GM19463 (cell line): ENCODE data around the gene FBXL17.

Source experiments
- ATAC-seq: cut with Tn5 transposase; IDR thresholded peaks from one replicate; pipeline ENCODE4 v1.9.1; 2021; ENCODE audit warnings: mild to moderate bottlenecking, moderate library complexity; ENCODE audit not compliant: unreplicated experiment

The FBXL17 gene

GRCh38 chr5:108255468-108255867 lies 126.4 kb downstream of the FBXL17 start:
- no peak for ATAC-seq

GRCh38 chr5:108251350-108251749 lies 130.5 kb downstream of the FBXL17 start:
- ATAC-seq: no peak

- ATAC-seq: no peak
Measured at GRCh38 chr5:108249785-108250426, 132.0 kb downstream of the FBXL17 start.

GRCh38 chr5:108249095-108249784 lies 132.7 kb downstream of the FBXL17 start:
- ATAC-seq: no peak

- no peak for ATAC-seq
Measured at GRCh38 chr5:108238936-108239887, 142.7 kb downstream of the FBXL17 start.

- no peak for ATAC-seq
Measured at GRCh38 chr5:108238461-108238860, 143.4 kb downstream of the FBXL17 start.

GRCh38 chr5:108233617-108234155 lies 148.2 kb downstream of the FBXL17 start:
- no peak for ATAC-seq

- ATAC-seq: no peak
Measured at GRCh38 chr5:108232805-108233204, 149.1 kb downstream of the FBXL17 start.

- ATAC-seq: no peak
Measured at GRCh38 chr5:108222011-108222410, 159.9 kb downstream of the FBXL17 start.

- ATAC-seq: no peak
Measured at GRCh38 chr5:108220834-108221233, 161.1 kb downstream of the FBXL17 start.

- no peak for ATAC-seq
Measured at GRCh38 chr5:108216890-108217289, 165.0 kb downstream of the FBXL17 start.

GRCh38 chr5:108214857-108215256 lies 167.0 kb downstream of the FBXL17 start:
- no peak for ATAC-seq

- no peak for ATAC-seq
Measured at GRCh38 chr5:108212775-108213346, 169.0 kb downstream of the FBXL17 start.

- no peak for ATAC-seq
Measured at GRCh38 chr5:108206707-108207106, 175.2 kb downstream of the FBXL17 start.

- ATAC-seq: no peak
Measured at GRCh38 chr5:108201721-108202120, 180.2 kb downstream of the FBXL17 start.

GRCh38 chr5:108196276-108196675 lies 185.6 kb downstream of the FBXL17 start:
- ATAC-seq: no peak

- ATAC-seq: no peak
Measured at GRCh38 chr5:108193021-108193795, 188.7 kb downstream of the FBXL17 start.

GRCh38 chr5:108184940-108185339 lies 197.0 kb downstream of the FBXL17 start:
- ATAC-seq: no peak

GRCh38 chr5:108181975-108182374 lies 199.9 kb downstream of the FBXL17 start:
- ATAC-seq: no peak

- ATAC-seq: no peak
Measured at GRCh38 chr5:108174286-108174685, 207.6 kb downstream of the FBXL17 start.
